Pancreas (tissue), 10 donors: ENCODE results near the gene MIER2. TPM values are rescaled to one million over a fixed set of nuclear protein-coding genes. Genes with fewer than 3 reads are reported as not detected.
A peak's percentile ranks its signal among the peaks of the same experiment; 100 is the strongest.

ENCODE experiments used
- ATAC-seq, 4 donors: fragments of 200-7000 bp; cut with Tn5 transposase; one replicate each; pipeline versions ENCODE4 v1.8.0 to v1.9.1; 2020; ENCODE audit warnings: mild to moderate bottlenecking in 4 of 4, moderate library complexity in 4 of 4
- DNase-seq, 6 donors: peaks; one replicate each; pipeline ENCODE4 v3.0.0-alpha.2; 2020
- FAIRE-seq: peaks from 2 replicates; lab custom pipeline; 2012; peaks lifted over from hg19 to GRCh38; lab: Jason Lieb, UNC
- H3K27ac ChIP-seq, 4 donors: fragments of 200-600 bp; sonication (generic); 1 replicate in 3 of 4; 2 replicates in 1 of 4; pipeline versions ENCODE4 v1.5.0 to v1.8.0; 2020
- H3K27me3 ChIP-seq, 4 donors: fragments of 200-600 bp; one replicate each; pipeline ENCODE4 v1.8.0; 2021
- H3K36me3 ChIP-seq, 3 donors: fragments of 200-600 bp; sonication (generic) in 1 of 3; one replicate each; pipeline versions ENCODE4 v1.5.0 to v1.8.0; 2020 to 2021
- H3K4me1 ChIP-seq, 3 donors: fragments of 200-600 bp; one replicate each; pipeline ENCODE4 v1.8.0; 2021
- H3K4me3 ChIP-seq, 4 donors: fragments of 200-600 bp; sonication (generic) in 2 of 4; one replicate each; pipeline versions ENCODE4 v1.5.0 to v1.8.0; 2020 to 2021
- H3K9me3 ChIP-seq, 4 donors: fragments of 200-600 bp; one replicate each; pipeline ENCODE4 v1.8.0; 2021
- CTCF ChIP-seq, 4 donors: fragments of 200-600 bp; sonication (generic) in 3 of 4; IDR thresholded peaks; one replicate each; pipeline versions ENCODE4 v1.5.0 to v1.8.0; 2021; ENCODE audit warnings: antibody characterized with exemption in 4 of 4
- WGBS, 2 donors: extraction: QIAGEN DNeasy Blood & Tissue Kit; methylation state at CpG; one replicate each; pipeline ENCODE4 v1.1.7; 2013; 5-methylcytosine and 5-hydroxymethylcytosine counted together
- intact Hi-C, 3 donors: fragments of 100-400 bp; cut with DNase I; formaldehyde crosslinking; loops; one replicate each; pipeline versions ENCODE4 v1.11.1 to v1.14.2; 2022
- polyA plus RNA-seq, 2 donors: library from polyadenylated mRNA; stranded (reverse); fragments of 200-250 nt; gene quantifications; one replicate each; pipeline ENCODE4 v1.2.3, GENCODE V29; 2013
- total RNA-seq, 6 donors: library from RNA; stranded (reverse); fragmentation: NEBNext Ultra II Directional in 4 of 6; extraction: Animal tissue kit (Norgen Biotek cat#: 25700) in 4 of 6; gene quantifications; one replicate each; pipeline versions ENCODE4 v1.2.1 to v1.2.4, GENCODE V29; 2021 to 2023
- donor health status: healthy with polysubstance abuse.
- donor health status: DM: no; HTN: no; CAD: no; lungs with moderate emphysema.
- donor health status: DM: no; HTN: no; CAD: no.
- donor health status: control.
- donor health status: control.
- donor health status: Bipolar disorder and iron deficiency.
- donor health status: DM: yes; HTN: yes; CAD: no.
- donor health status: DM: no; HTN: no; CAD: no.
- donor health status: DM: no; HTN: no; CAD: no.
- donor health status: DM: yes; HTN: yes; CAD: no.

Gene MIER2
- total and polyA plus RNA-seq, 8 donors: 6.9 to 20.1 (median 9.9) TPM

GRCh38 chr19:327291-328024 lies 17.1 kb downstream of the MIER2 start:
- Histone ChIP-seq H3K9me3 (no peaks in the 10 kb centered on the region), H3K4me3 (no peak overlapping the region), H3K36me3 (peaks cover 3 to 44% (median 16%) of the 10 kb centered on the region in 3 donors), H3K4me1 (no peaks in the 10 kb centered on the region), H3K27ac (no peak overlapping the region), H3K27me3 (no peaks in the 10 kb centered on the region)
- ATAC-seq (no peak), FAIRE-seq (no peak), DNase-seq (no peak)
- no peak for TF ChIP-seq CTCF (IDR thresholded peaks at IDR 0.05)
- 96 to 97% methylated on average over 17 of the region's 17 CpGs for WGBS, 2 donors
- intact Hi-C loops: no loop called here

GRCh38 chr19:326871-327270 lies 17.7 kb downstream of the MIER2 start:
- Histone ChIP-seq H3K4me3 (no peak overlapping the region), H3K4me1 (no peaks in the 10 kb centered on the region), H3K27me3 (no peaks in the 10 kb centered on the region), H3K36me3 (peaks cover 3 to 44% (median 16%) of the 10 kb centered on the region in 3 donors), H3K9me3 (no peaks in the 10 kb centered on the region), H3K27ac (no peak overlapping the region)
- intact Hi-C loops: no loop called here
- TF ChIP-seq CTCF (IDR thresholded peaks at IDR 0.05): no peak
- no peak for FAIRE-seq
- no peak for ATAC-seq
- DNase-seq: no peak
- 93 to 95% methylated on average over 15 of the region's 15 CpGs for WGBS, 2 donors

- WGBS, 2 donors: 90 to 98% methylated on average over 33 of the region's 33 CpGs
- TF ChIP-seq CTCF (IDR thresholded peaks at IDR 0.05): no peak
- H3K4me3 ChIP-seq: no peak overlapping the region
- no peaks in the 10 kb centered on the region for H3K4me1 ChIP-seq
- DNase-seq: peak in 1 of 6 donors; percentile 71
- peaks cover 3 to 44% (median 16%) of the 10 kb centered on the region in 3 donors for H3K36me3 ChIP-seq
- ATAC-seq: no peak
- intact Hi-C loops: no loop called here
- FAIRE-seq: no peak
- no peaks in the 10 kb centered on the region for H3K9me3 ChIP-seq
- no peak overlapping the region for H3K27ac ChIP-seq
- H3K27me3 ChIP-seq: no peaks in the 10 kb centered on the region
Observed at GRCh38 chr19:325937-326565, 18.5 kb downstream of the MIER2 start.

GRCh38 chr19:325173-325936 lies 19.2 kb downstream of the MIER2 start:
- Histone ChIP-seq H3K27ac (no peak overlapping the region), H3K36me3 (peaks cover 3 to 40% (median 10%) of the 10 kb centered on the region in 3 donors), H3K4me1 (no peaks in the 10 kb centered on the region), H3K27me3 (no peaks in the 10 kb centered on the region), H3K4me3 (no peak overlapping the region), H3K9me3 (no peaks in the 10 kb centered on the region)
- no peak for TF ChIP-seq CTCF (IDR thresholded peaks at IDR 0.05)
- 93 to 96% methylated on average over 24 of the region's 24 CpGs for WGBS, 2 donors
- FAIRE-seq (no peak), ATAC-seq (no peak), DNase-seq (no peak)
- intact Hi-C loops: no loop called here
